Mononuclear cell (primary cell): ENCODE measurements around the gene NKAIN2. TPM values are rescaled to one million over a fixed set of nuclear protein-coding genes. Genes with fewer than 3 reads are reported as not detected.

Experiments used
- total RNA-seq: library from RNA; depleted of rRNA; stranded (reverse); fragments of >200 nt; gene quantifications from one replicate; pipeline ENCODE4 v1.2.3, GENCODE V29; 2012

Gene NKAIN2
- total RNA-seq, 1 donor, result not detected

Other genes with a start within 250 kb of the NKAIN2 start
- gene TRDN, start 166.9 kb upstream of the NKAIN2 start, total RNA-seq, result not detected